Stimulated activated CD8-positive, alpha-beta memory T cell treated with anti-CD3 and anti-CD28 coated beads, Interleukin-7, amount 100 ng/mL, for 1 hour (primary cell): ENCODE measurements around the gene RAD50.
A peak's percentile ranks its signal among the peaks of the same experiment; 100 is the strongest.
"Not testable (repeated sequence)": the region's sequence is repeated elsewhere in the genome, so short reads cannot be mapped to it uniquely, and the experiment has no call there.

Experiments used
- DNase-seq, 2 donors: peaks; one replicate each; pipeline ENCODE4 v3.0.0-alpha.2; 2020; ENCODE audit warnings: low read depth in 2 of 2

RAD50 gene

DNA sequence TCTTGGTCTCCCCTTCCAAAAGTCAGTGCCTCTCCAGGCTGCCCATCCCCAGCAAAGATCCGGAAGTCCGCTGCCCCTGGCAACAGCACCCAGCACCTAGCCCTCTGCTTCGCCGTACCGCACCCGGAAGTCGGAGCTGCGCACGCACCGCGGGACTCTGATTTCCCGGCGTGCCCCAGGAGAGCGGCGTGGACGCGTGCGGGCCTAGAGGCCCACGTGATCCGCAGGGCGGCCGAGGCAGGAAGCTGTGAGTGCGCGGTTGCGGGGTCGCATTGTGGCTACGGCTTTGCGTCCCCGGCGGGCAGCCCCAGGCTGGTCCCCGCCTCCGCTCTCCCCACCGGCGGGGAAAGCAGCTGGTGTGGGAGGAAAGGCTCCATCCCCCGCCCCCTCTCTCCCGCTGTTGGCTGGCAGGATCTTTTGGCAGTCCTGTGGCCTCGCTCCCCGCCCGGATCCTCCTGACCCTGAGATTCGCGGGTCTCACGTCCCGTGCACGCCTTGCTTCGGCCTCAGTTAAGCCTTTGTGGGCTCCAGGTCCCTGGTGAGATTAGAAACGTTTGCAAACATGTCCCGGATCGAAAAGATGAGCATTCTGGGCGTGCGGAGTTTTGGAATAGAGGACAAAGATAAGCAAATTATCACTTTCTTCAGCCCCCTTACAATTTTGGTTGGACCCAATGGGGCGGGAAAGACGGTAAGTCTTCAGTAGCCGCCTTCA is at the start of gene RAD50:
TSS of gene RAD50 (plus strand) at position 215 of the 715 bp plus-strand sequence. CDS start at position 563, 348 bp downstream.
- peak; percentile 79 to 83 for DNase-seq

DNA sequence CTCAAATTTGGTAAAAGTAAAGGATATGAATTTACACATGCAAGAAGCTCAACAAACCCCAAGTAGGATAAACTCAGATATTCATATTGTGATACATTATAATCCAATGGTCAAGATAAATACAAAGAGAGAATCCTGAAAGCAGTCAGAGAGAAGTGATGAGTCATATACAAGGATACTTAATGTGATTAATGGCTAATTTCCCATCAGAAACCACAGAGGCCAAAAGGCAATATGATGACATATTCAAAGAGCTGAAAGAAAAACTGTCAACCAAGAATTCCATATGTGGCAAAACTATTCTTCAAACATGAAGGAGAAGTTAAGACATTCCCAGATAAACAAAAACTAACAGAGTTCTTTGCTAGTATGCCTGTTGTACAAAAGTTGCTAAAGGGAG is 46.7 kb upstream of the RAD50 start:
- DNase-seq = no peak

DNA sequence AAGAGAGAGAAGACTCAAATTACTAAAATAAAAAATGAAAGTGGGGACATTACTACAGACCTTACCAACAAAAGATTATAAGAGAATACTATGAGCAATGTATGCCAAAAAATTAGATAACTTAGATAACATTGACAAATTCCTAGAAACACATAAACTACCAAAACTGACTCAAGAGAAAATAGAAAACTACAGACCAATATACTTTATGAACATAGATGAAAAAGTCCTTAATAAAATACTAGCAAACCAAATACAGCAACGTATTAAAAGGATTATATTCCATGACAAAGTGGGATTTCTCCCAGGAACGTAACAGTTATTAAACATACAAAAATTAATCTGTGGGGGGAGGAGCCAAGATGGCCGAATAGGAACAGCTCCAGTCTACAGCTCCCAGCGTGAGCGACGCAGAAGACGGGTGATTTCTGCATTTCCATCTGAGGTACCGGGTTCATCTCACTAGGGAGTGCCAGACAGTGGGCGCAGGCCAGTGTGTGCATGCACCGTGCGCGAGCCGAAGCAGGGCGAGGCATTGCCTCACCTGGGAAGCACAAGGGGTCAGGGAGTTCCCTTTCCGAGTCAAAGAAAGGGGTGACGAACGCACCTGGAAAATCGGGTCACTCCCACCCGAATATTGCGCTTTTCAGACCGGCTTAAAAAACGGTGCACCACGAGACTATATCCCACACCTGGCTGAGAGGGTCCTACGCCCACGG is 43.0 kb upstream of the RAD50 start:
- not testable (repeated sequence) for DNase-seq

DNA sequence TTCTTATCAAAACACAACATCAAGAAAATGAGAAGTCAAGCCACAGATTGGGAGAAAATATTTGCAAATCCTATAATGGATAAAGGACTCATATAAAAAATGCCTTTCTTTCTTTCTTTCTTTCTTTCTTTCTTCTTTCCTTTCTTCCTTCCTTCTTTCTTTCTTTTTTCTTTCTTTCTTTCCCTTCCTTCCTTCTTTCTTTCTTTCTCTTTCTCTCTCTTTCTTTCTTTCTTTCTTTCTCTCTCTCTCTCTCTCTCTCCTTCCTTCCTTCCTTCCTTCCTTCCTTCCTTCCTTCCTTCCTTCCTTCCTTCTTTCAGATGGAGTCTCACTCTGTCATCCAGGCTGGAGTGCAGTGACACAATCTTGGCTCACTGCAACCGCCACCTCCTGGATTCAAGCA is 34.7 kb upstream of the RAD50 start:
- not testable (repeated sequence) for DNase-seq

DNA sequence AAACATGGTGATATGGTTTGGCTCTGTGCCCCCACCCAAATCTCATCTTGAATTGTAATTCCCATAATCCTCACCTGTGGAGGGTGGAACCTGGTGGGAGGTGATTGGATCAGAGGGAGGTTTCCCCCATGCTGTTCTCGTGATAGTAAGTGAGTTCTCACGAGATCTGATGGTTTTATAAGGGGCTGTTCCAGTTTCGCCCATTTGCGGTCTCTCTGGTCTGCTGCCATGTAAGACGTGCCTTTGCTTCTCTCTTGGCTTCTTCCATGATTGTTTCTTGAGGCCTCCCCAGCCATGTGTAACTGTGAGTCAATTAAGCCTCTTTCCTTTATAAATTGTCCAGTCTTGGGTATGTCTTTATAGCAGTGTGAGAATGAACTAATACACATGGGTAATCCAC is 31.9 kb upstream of the RAD50 start:
- not testable (repeated sequence) for DNase-seq

DNA sequence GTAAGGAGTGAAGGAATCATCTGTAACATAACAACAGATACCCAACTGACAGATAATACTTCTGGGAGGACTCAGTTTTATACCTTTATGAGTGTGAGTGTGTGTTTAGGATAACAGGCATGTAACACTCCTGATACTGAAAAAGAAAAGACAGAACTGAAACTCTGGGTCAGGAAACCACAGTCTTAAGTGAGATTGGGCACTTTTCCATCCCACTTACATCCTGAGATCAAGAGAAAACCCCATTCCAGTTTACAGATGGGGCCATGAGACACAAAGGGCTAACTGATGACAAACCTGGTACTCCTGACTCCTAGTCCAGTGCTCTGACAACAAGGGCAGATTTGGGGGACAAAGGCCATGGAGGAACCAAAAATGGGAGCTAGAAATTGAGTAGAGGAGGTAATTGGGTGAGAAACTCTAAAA is 31.5 kb upstream of the RAD50 start:
- DNase-seq = no peak

DNA sequence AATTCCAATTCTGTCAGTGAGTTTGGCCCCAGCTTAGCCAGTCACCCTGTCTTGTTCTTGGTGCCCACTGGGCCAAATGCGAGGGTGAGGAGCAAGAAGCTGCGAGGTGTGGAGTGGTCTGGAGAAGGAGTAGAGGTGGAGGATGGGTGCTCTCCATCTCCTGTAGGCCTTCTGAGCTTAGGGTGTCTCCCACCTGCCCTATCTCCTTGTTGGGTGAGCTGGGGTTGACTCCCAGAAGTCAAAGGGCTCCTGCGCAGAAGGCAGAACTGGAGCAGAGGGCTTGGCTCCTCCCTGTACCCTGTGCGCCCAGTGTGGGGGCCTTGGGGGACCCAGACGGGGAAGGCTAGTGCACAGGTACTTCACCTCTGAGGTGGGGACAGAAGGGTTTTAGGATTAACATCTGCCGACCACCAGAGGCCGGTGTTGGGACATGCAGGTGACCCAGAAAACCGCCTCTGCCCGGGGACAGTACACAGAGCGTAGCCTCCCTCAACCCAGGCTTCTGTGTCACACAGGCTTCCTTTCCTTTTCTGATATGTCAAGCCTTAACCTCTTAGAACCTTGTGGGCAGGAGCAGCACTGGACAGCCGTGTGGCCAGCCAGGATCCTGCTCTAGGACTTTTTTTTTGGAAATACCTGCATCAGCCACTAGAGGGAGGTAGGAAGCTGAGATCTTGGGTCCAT is 30.3 kb upstream of the RAD50 start:
- DNase-seq = no peak

DNA sequence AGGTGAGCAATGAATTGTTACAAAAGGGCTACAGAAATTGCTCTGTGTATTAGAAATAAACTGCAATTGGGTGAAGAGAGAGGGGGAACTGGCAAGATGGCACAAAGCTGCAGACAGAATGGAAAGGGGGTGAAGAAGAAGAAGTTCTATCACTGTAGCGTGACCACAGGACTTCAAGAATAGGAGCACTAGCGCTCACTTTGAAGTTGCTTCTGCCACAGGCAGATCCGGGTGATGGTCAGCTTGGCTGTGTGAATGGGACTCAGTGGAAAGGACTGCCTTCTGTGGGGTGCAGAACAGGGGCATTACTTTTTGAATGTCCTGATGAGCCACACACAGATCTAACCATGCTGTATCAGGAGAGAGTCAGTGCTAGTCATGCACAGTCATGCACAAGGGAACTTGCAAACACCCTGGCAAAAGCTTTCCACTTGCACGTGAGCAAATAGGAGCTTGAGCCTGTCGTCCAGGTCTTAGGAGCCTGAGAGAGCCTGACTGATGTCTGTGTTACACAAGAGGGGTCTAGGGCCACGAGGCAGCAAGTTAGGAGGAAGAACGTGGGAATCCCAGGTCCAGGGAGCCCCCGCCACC is 29.7 kb upstream of the RAD50 start:
- no peak for DNase-seq

DNA sequence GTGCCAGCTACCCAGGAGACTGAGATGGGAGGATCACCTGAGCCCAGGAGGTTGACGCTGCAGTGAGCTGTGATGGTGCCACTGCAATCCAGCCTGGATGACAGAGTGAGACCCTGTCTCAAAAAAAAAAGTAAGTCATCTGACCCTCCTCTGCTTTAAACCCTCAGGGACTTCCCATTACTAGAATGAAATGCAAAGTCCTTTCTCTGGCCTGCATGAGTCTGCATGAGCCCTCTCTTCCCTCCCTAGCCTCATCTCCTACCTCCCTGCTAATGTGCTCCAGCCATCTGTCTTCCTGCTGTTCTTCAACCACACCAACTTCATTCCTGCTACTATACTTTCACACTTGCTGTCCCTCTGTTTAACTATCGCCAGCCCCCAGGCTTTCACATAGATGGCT is 28.8 kb upstream of the RAD50 start:
- no peak for DNase-seq

DNA sequence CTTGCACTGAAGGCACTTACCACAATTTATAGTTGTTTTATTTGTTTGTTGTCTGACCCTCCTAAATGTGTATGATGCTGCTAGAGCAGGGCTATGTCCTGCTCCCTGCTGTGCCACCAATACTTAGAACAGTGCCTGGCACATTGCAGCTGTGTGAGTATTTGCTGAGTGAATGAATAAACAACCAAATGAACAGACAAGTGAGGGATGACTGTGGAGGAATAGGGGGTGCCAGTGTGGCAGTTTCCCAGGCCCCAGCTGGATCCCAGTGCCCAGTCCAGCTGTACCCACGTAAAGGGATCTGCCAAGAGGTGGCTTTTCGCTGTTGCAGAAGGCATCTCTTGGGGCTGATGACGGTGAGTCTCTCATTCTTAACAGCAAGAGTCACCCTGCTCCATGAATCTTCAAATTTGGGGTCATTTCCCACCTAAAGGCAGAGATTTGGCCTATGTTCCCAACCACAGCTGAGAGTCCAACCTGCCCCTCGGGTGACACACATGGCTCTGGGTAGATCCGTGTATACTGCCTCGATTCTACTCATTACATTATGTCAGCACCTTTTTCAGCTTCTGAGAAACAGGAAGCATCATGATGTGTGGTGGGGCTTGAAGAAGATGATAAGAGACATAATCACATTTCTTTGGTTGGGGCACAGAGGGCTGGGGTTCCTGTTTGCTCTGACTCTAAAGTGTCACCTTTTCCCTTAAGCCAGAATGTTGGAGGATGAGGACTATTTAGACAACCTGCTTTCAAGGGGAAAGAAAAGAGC is 27.7 kb upstream of the RAD50 start:
- no peak for DNase-seq

DNA sequence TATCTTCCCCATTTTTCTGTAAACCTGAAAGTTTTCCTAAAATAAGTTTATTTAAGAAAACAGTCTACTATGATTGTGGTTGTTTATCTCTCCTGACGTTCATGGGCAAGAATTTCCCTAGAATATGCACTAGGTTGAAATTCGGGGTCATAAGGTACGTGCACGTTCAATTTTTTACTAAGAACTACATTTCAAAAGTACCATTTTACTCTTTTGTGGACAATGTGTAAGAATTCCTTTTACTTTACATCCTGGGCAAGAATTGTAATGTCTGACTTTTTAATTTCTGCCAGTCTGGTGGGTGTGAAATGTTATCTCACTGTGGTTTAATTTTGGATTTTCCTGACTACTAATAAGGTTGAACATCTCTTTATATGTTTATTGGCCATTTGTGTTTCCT is 25.8 kb upstream of the RAD50 start:
- DNase-seq = no peak

DNA sequence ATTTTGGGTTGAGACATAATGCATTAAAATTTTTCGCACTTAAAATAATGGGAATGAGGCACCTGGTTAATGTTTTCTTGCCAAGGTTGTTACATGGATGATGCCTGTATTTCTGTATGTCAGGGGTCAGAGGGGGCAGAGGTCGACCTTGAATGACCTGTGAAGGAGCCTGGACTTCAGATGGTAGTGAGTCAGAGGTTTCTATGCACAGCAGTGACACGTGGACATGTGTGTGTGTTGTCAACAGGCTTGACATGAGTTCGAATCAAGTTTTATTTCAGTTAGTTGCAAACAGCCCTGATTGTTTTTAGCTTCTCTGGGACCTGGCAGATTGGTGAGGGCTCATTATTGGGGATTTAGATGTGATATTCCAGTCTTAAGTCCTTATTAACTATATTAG is 17.1 kb upstream of the RAD50 start:
- no peak for DNase-seq

DNA sequence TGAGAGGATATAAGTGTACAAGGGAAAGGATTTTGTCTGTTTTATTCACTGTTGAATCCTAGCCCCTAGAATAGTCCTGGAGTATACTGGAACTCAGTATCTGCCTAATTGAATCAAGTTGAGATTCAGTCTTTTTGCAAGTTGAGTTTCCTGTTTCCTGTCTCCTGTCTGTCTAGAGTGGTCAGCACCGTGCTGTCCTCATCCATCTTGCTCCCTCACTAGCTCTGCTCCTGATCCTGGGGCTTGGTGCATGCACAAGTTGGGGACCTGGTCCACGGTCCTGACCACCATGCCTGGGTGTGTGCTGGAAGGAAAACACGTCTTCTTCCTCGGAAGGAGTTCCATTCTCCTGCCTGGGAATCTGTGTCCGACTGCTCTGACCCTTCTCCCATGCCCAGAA is 16.6 kb upstream of the RAD50 start:
- no peak for DNase-seq

DNA sequence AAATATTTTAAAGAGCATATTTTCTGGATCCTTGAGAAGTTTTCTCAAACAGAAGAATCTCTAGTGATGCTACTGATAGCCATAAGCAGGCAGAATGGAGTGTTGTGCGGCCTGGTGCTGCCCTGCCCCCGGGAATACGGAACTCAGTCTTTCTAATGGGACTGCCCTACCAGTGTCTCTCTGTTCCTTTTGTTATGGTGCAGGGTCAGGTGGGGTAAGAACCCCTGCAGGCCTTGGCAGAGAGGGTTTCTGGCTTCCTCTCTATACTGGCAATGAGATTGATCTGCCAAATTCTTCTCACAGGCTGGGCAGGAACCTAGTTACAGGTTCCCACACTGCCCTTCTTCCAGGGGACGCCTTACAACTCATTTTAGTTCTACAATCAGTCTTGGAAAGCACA is 16.0 kb upstream of the RAD50 start:
- DNase-seq = no peak

DNA sequence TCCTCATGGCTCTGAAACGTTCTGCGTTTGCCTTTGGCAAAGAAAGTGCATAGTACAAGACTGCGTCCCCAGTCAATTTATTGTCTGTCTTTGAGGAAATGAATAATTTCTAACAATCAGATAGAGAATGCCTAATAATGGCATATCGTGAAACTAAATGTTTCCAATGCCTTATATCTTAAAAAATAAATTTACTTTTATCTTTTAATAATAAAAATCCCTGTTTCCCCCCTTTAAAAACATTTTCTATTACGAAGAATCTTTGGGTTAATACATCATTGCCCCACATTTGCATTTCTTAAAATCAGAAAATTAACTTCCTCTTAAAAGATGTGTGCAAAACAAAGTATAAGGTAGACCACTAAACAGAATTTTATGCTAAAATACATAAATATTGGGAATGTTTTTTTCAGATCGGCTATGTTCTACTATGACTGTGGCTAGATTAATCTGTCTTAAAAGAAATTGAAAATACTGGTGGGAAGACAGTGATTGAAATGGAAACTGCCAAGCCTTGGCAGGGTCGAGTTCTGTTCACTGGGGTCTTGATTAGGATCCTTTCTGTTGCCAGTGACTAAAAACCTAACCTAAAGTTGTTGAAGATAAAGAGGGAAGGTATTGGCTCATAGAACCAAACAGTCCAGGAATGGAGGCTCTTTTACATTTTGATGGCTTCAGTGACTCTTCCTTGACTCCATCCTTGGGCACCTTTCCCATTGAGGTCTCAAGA is 13.1 kb upstream of the RAD50 start, which contains the start of gene IL5:
TSS of gene IL5 (minus strand) at position 51 of the 730 bp plus-strand sequence. CDS start at position 7, 44 bp downstream.
- no peak for DNase-seq

DNA sequence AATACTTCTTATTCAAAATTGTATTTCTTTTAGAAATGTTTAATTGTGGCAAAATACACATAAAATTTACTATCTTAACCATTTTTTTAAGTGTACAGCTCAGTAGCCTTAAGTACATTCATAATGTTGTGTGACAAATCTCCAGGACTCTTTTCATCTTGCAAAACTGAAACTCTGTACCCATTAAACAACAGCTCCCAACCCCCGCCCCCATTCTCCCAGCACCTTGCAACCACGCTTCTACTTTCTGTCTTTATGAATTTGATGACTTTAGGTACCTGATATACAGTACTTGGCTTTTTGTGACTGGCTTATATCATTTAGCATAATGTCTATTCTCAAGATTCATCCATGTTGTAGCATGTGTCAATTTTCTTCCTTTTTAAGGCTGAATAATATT is 10.7 kb upstream of the RAD50 start:
- DNase-seq = no peak

DNA sequence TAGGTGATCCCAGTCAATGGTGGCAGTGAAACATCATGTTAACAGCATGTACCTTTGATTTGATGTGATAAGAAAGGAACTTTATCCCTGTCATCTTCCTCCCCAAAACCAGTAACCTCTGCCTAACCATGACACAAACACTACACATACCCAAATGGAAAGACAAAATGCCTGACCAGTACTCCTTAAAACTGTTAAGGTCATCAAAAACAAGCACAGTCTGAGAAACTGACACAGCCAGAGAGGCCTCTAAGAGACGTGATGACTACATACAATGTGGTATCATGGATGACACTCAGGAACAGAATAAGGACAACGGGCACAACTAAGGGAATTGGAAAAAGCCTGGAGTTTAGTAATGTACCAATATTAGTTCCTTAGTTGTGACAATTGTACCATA is 9.5 kb upstream of the RAD50 start:
- no peak for DNase-seq

DNA sequence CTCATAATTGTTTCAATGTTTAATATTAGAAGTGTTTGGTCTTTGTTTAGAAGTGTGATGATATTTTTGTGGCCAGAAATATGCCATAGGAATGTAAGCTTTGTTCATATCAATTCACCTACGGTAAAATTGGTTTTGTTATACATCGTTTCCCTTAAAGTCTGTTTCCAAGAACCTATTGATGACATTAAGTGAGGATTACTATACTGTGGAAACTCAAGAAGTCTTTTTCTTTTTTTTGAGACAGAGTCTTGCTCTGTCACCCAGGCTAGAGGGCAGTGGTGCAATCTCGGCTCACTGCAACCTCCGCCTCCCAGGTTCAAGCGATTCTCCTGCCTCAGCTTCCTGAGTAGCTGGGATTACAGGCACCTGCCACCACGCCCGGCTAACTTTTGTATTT is 7.9 kb upstream of the RAD50 start:
- not testable (repeated sequence) for DNase-seq

DNA sequence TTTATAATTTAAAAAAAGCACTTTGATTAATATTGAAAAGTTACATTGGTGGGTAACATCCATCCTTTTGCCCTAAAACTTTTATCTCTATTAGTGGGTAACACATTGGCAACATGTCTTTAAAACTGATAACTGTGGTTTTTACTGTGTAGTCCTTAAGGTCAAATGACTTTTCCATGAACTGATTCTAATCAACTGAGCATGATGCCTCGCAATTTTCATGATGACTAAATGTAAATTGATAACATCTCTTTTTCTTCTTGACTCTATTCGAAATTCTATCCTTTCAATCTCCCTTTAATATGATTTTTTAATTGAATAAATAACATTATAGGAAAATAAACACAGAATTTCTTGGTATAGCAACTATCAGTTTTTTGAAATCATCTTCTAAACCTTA is 7.2 kb upstream of the RAD50 start:
- DNase-seq = no peak

DNA sequence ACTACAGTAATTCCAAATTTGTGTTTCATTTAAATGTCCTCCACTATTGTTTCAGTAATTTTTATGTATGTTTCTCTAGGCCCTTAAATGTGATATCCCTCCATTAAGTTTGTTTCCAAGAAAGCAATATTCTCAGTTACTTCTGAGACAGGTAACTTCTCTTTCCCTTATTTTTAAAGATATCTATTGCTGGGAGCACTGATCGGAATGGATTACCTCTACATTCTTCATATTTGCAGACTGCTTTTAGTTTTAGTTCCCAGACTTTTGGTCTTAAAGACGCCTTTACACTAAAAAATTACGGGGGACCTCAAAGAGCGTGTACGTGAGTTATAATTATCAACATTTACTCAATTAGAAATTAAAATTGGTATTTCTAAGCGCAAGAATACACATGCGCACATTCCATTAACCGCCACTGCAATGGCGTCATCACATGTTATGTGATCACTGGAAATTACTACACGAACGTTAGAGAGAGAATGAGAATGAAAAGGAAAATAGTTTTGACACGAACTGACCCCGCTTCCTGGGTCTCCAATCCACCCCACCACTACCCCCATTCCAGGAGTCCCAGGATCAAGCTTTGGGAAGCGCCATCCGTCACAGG is 519 bp upstream of the RAD50 start:
- no peak for DNase-seq
